ENCODE data around the gene MAP3K6.
"Not testable (repeated sequence)": the region's sequence is repeated elsewhere in the genome, so short reads cannot be mapped to it uniquely, and the experiment has no call there.

MAP3K6 gene

GRCh38 chr1:27366411-27367159 lies at the start of gene MAP3K6:
TSS of gene MAP3K6 (minus strand) at chr1:27366961. CDS start at chr1:27366597, 364 bp downstream.
- peak within 1 kb of the TSS; percentile 87 for H3K4me3 Mint-ChIP-seq
- H3K27ac Mint-ChIP-seq, result no peak within 1 kb of the TSS
- no peaks in the 10 kb centered on the region for H3K9me3 Mint-ChIP-seq (ENCODE audit: low read depth)
- no peaks in the 10 kb centered on the region for H3K36me3 Mint-ChIP-seq
- peaks cover 28% of the 10 kb centered on the region for H3K4me1 Mint-ChIP-seq (ENCODE audit: low read depth)
- H3K27me3 Mint-ChIP-seq, result no peaks in the 10 kb centered on the region

- H3K9me3 Mint-ChIP-seq (ENCODE audit: low read depth), result no peaks in the 10 kb centered on the region
- no peak overlapping the region for H3K27ac Mint-ChIP-seq
- H3K27me3 Mint-ChIP-seq, result no peaks in the 10 kb centered on the region
- H3K4me3 Mint-ChIP-seq, result no peak overlapping the region
- peaks cover 24% of the 10 kb centered on the region for H3K4me1 Mint-ChIP-seq (ENCODE audit: low read depth)
- H3K36me3 Mint-ChIP-seq, result peaks cover 10% of the 10 kb centered on the region
Measured at GRCh38 chr1:27414091-27414490, 47.3 kb upstream of the MAP3K6 start.

GRCh38 chr1:27413004-27413403 lies 46.2 kb upstream of the MAP3K6 start:
- Mint-ChIP-seq H3K4me3 (no peak overlapping the region), H3K27me3 (no peaks in the 10 kb centered on the region), H3K4me1 (ENCODE audit: low read depth) (peaks cover 15% of the 10 kb centered on the region), H3K9me3 (ENCODE audit: low read depth) (no peaks in the 10 kb centered on the region), H3K27ac (no peak overlapping the region), H3K36me3 (peaks cover 8% of the 10 kb centered on the region)

GRCh38 chr1:27412502-27412901 lies 45.7 kb upstream of the MAP3K6 start:
- Mint-ChIP-seq H3K4me3 (no peak overlapping the region), H3K27me3 (no peaks in the 10 kb centered on the region), H3K9me3 (ENCODE audit: low read depth) (no peaks in the 10 kb centered on the region), H3K4me1 (ENCODE audit: low read depth) (peaks cover 13% of the 10 kb centered on the region), H3K27ac (no peak overlapping the region), H3K36me3 (peaks cover 8% of the 10 kb centered on the region)

GRCh38 chr1:27410709-27411108 lies 43.9 kb upstream of the MAP3K6 start:
- Mint-ChIP-seq H3K9me3 (ENCODE audit: low read depth) (no peaks in the 10 kb centered on the region), H3K4me3 (no peak overlapping the region), H3K27ac (no peak overlapping the region), H3K27me3 (no peaks in the 10 kb centered on the region), H3K4me1 (ENCODE audit: low read depth) (no peaks in the 10 kb centered on the region), H3K36me3 (peaks cover 8% of the 10 kb centered on the region)

- no peak overlapping the region for H3K4me3 Mint-ChIP-seq
- no peaks in the 10 kb centered on the region for H3K4me1 Mint-ChIP-seq (ENCODE audit: low read depth)
- H3K27me3 Mint-ChIP-seq, result no peaks in the 10 kb centered on the region
- peaks cover 3% of the 10 kb centered on the region for H3K36me3 Mint-ChIP-seq
- H3K27ac Mint-ChIP-seq, result no peak overlapping the region
- no peaks in the 10 kb centered on the region for H3K9me3 Mint-ChIP-seq (ENCODE audit: low read depth)
Measured at GRCh38 chr1:27409669-27410068, 42.9 kb upstream of the MAP3K6 start.

GRCh38 chr1:27408151-27408550 lies 41.4 kb upstream of the MAP3K6 start:
- Mint-ChIP-seq H3K4me1 (ENCODE audit: low read depth) (peaks cover 11% of the 10 kb centered on the region), H3K27ac (no peak overlapping the region), H3K4me3 (no peak overlapping the region), H3K9me3 (ENCODE audit: low read depth) (no peaks in the 10 kb centered on the region), H3K27me3 (no peaks in the 10 kb centered on the region), H3K36me3 (peaks cover 3% of the 10 kb centered on the region)

- not testable (repeated sequence) for H3K27ac Mint-ChIP-seq; H3K9me3 Mint-ChIP-seq (ENCODE audit: low read depth); H3K4me3 Mint-ChIP-seq; H3K27me3 Mint-ChIP-seq; H3K36me3 Mint-ChIP-seq
- H3K4me1 Mint-ChIP-seq (ENCODE audit: low read depth), result peaks cover 20% of the 10 kb centered on the region
Measured at GRCh38 chr1:27406791-27407190, 40.0 kb upstream of the MAP3K6 start.

- Mint-ChIP-seq H3K36me3 (peaks cover 3% of the 10 kb centered on the region), H3K4me1 (ENCODE audit: low read depth) (peaks cover 22% of the 10 kb centered on the region), H3K9me3 (ENCODE audit: low read depth) (no peaks in the 10 kb centered on the region), H3K27me3 (no peaks in the 10 kb centered on the region), H3K27ac (no peak overlapping the region), H3K4me3 (no peak overlapping the region)
Measured at GRCh38 chr1:27406362-27406680, 39.6 kb upstream of the MAP3K6 start.

- H3K27me3 Mint-ChIP-seq, result not testable (repeated sequence)
Measured at GRCh38 chr1:27405598-27406361, 39.0 kb upstream of the MAP3K6 start.

GRCh38 chr1:27405074-27405473 lies 38.3 kb upstream of the MAP3K6 start:
- no peak overlapping the region for H3K27ac Mint-ChIP-seq
- H3K9me3 Mint-ChIP-seq (ENCODE audit: low read depth), result no peaks in the 10 kb centered on the region
- H3K4me1 Mint-ChIP-seq (ENCODE audit: low read depth), result peaks cover 22% of the 10 kb centered on the region
- H3K27me3 Mint-ChIP-seq, result no peaks in the 10 kb centered on the region
- no peaks in the 10 kb centered on the region for H3K36me3 Mint-ChIP-seq
- H3K4me3 Mint-ChIP-seq, result no peak overlapping the region

More at GRCh38 chr1:27405598-27406361, 39.0 kb upstream of the MAP3K6 start:
- H3K4me1 Mint-ChIP-seq (ENCODE audit: low read depth), result peaks cover 22% of the 10 kb centered on the region
- not testable (repeated sequence) for H3K36me3 Mint-ChIP-seq; H3K4me3 Mint-ChIP-seq; H3K27ac Mint-ChIP-seq; H3K9me3 Mint-ChIP-seq (ENCODE audit: low read depth)

GRCh38 chr1:27403931-27404330 lies 37.2 kb upstream of the MAP3K6 start:
- Mint-ChIP-seq H3K4me1 (ENCODE audit: low read depth) (peaks cover 22% of the 10 kb centered on the region), H3K27me3 (no peaks in the 10 kb centered on the region), H3K4me3 (no peak overlapping the region), H3K27ac (peak overlapping the region; percentile 86), H3K36me3 (no peaks in the 10 kb centered on the region), H3K9me3 (ENCODE audit: low read depth) (no peaks in the 10 kb centered on the region)

GRCh38 chr1:27403065-27403726 lies 36.4 kb upstream of the MAP3K6 start:
- H3K9me3 Mint-ChIP-seq (ENCODE audit: low read depth), result no peaks in the 10 kb centered on the region
- no peaks in the 10 kb centered on the region for H3K27me3 Mint-ChIP-seq
- H3K27ac Mint-ChIP-seq, result peak overlapping the region; percentile 80
- no peak overlapping the region for H3K4me3 Mint-ChIP-seq
- no peaks in the 10 kb centered on the region for H3K36me3 Mint-ChIP-seq
- H3K4me1 Mint-ChIP-seq (ENCODE audit: low read depth), result peaks cover 22% of the 10 kb centered on the region

GRCh38 chr1:27402349-27402754 lies 35.6 kb upstream of the MAP3K6 start:
- H3K4me1 Mint-ChIP-seq (ENCODE audit: low read depth), result peaks cover 22% of the 10 kb centered on the region
- H3K27me3 Mint-ChIP-seq, result no peaks in the 10 kb centered on the region
- no peak overlapping the region for H3K27ac Mint-ChIP-seq
- H3K4me3 Mint-ChIP-seq, result no peak overlapping the region
- no peaks in the 10 kb centered on the region for H3K9me3 Mint-ChIP-seq (ENCODE audit: low read depth)
- H3K36me3 Mint-ChIP-seq, result no peaks in the 10 kb centered on the region

GRCh38 chr1:27400963-27401341 lies 34.2 kb upstream of the MAP3K6 start:
- no peaks in the 10 kb centered on the region for H3K9me3 Mint-ChIP-seq (ENCODE audit: low read depth)
- peaks cover 22% of the 10 kb centered on the region for H3K4me1 Mint-ChIP-seq (ENCODE audit: low read depth)
- no peaks in the 10 kb centered on the region for H3K36me3 Mint-ChIP-seq
- H3K27ac Mint-ChIP-seq, result no peak overlapping the region
- no peaks in the 10 kb centered on the region for H3K27me3 Mint-ChIP-seq
- H3K4me3 Mint-ChIP-seq, result no peak overlapping the region

Data from activated naive CD8-positive, alpha-beta T cell (primary cell).